Mammary epithelial cell (primary cell): ENCODE results near the gene JUP.

Source experiments
- EZH2 ChIP-seq: IDR thresholded peaks from 2 replicates; pipeline ENCODE4 v1.6.1; 2012; ENCODE audit warnings: low read length, inconsistent platforms, borderline replicate concordance
- TF ChIP-seq, protein P1 (sequence below), 2 donors: IDR thresholded peaks in 1 of 2; conservative IDR thresholded peaks in 1 of 2; 2 replicates each; pipeline ENCODE4 v1.5.1; 2011 to 2012; ENCODE audit warnings: inconsistent platforms in 2 of 2, low read length in 2 of 2, mild to moderate bottlenecking in 2 of 2, control low read depth in 1 of 2, low read depth in 1 of 2; ENCODE audit not compliant: insufficient read depth in 1 of 2; ENCODE audit errors: extremely low read depth in 1 of 2

DNA sequence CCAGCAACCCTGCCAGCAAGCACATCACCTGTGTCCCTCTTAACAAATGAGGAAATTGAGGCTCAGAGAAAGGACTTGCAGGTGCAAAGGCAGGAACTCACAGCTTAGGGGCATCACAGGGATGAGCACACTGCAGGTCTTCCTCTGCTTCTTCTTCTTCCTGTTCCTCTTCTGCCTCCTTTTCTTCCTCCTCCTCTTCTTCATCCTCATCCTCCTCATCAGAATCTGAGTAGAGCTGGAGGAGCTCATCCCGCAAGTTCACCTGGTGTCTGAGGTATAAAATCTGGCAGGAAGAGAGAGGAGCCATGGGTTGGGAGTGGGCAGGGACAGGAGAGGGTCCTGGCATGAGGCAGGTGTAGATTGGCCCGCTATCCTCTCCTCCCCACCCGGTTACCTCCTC lies 54.7 kb downstream of the JUP start:
- TF ChIP-seq, protein P1, sequence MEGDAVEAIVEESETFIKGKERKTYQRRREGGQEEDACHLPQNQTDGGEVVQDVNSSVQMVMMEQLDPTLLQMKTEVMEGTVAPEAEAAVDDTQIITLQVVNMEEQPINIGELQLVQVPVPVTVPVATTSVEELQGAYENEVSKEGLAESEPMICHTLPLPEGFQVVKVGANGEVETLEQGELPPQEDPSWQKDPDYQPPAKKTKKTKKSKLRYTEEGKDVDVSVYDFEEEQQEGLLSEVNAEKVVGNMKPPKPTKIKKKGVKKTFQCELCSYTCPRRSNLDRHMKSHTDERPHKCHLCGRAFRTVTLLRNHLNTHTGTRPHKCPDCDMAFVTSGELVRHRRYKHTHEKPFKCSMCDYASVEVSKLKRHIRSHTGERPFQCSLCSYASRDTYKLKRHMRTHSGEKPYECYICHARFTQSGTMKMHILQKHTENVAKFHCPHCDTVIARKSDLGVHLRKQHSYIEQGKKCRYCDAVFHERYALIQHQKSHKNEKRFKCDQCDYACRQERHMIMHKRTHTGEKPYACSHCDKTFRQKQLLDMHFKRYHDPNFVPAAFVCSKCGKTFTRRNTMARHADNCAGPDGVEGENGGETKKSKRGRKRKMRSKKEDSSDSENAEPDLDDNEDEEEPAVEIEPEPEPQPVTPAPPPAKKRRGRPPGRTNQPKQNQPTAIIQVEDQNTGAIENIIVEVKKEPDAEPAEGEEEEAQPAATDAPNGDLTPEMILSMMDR (conservative IDR thresholded peaks at IDR 0.05 in 1 of 2, IDR thresholded peaks at IDR 0.05 in 1 of 2; ENCODE audit: extremely low read depth in 1 of 2, insufficient read depth in 1 of 2, low read depth in 1 of 2, low read length in 2 of 2) = no peak
- no peak for TF ChIP-seq EZH2
